Upper lobe of right lung (tissue), 1 donor: ENCODE measurements around the gene FGD3. TPM values are rescaled to one million over a fixed set of nuclear protein-coding genes. Genes with fewer than 3 reads are reported as not detected.

Experiments used
- ATAC-seq: fragments of 200-7000 bp; cut with Tn5 transposase; one replicate; pipeline ENCODE4 v1.9.1; 2020; ENCODE audit warnings: mild to moderate bottlenecking, moderate library complexity
- DNase-seq: peaks from one replicate; pipeline ENCODE4 v3.0.0-alpha.2; 2020
- H3K27ac ChIP-seq: fragments of 200-600 bp; one replicate; pipeline ENCODE4 v1.8.0; 2022
- H3K27me3 ChIP-seq: fragments of 200-600 bp; one replicate; pipeline ENCODE4 v1.8.0; 2022; ENCODE audit warnings: mild to moderate bottlenecking
- H3K36me3 ChIP-seq: fragments of 200-600 bp; one replicate; pipeline ENCODE4 v1.8.0; 2022
- H3K4me1 ChIP-seq: fragments of 200-600 bp; one replicate; pipeline ENCODE4 v1.8.0; 2022
- H3K4me3 ChIP-seq: fragments of 200-600 bp; one replicate; pipeline ENCODE4 v1.8.0; 2022; ENCODE audit warnings: mild to moderate bottlenecking
- H3K9me3 ChIP-seq: fragments of 200-600 bp; one replicate; pipeline ENCODE4 v1.8.0; 2022
- intact Hi-C: fragments of 100-400 bp; cut with DNase I; formaldehyde crosslinking; loops from one replicate; pipeline ENCODE4 v1.11.0; 2022
- total RNA-seq: library from RNA; stranded (reverse); fragmentation: NEBNext Ultra II Directional; extraction: Animal tissue kit (Norgen Biotek cat#: 25700); gene quantifications from one replicate; pipeline ENCODE4 v1.2.1, GENCODE V29; 2021
- TF ChIP-seq, protein P1 (sequence below): fragments of 200-600 bp; IDR thresholded peaks from one replicate; pipeline ENCODE4 v1.8.0; 2022; ENCODE audit warnings: antibody characterized with exemption
- donor health status: DM: no; HTN: yes; CAD: no; lungs with severe emphysema.

Gene FGD3
- total RNA-seq, 1 donor from 2014 or later = 21.6 TPM

DNA sequence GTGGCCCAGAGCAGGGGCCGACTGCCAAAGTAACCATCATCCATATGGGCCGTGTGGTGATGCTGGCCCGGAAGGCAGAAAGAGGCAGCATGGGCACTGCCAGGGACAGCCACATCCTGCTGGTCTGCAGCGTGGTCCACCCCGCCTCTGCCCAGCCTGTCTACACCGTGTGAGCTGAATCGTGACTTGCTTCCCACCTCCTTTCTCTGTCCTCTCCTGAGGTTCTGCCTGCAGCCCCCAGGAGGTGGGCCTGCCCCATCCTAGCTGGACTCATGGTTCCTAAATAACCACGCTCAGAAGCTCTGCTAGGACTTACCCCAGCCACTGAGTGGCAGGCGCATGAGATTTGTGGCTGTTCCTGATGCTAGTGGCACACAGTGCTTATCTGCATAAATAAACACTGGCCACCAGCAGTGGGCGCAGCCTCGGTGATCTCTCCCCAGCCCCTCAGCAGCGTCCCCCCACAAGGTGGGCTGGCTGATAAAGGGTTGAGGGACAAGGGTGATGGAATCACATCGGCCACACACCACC lies 88.6 kb downstream of the FGD3 start:
- ATAC-seq = no peak
- intact Hi-C loops = no loop called here
- Histone ChIP-seq H3K9me3 (no peaks in the 10 kb centered on the region), H3K27ac (no peak overlapping the region), H3K4me3 (no peak overlapping the region), H3K27me3 (no peaks in the 10 kb centered on the region), H3K36me3 (peaks cover 6% of the 10 kb centered on the region), H3K4me1 (peaks cover 4% of the 10 kb centered on the region)
- no peak for DNase-seq
- TF ChIP-seq, protein P1, sequence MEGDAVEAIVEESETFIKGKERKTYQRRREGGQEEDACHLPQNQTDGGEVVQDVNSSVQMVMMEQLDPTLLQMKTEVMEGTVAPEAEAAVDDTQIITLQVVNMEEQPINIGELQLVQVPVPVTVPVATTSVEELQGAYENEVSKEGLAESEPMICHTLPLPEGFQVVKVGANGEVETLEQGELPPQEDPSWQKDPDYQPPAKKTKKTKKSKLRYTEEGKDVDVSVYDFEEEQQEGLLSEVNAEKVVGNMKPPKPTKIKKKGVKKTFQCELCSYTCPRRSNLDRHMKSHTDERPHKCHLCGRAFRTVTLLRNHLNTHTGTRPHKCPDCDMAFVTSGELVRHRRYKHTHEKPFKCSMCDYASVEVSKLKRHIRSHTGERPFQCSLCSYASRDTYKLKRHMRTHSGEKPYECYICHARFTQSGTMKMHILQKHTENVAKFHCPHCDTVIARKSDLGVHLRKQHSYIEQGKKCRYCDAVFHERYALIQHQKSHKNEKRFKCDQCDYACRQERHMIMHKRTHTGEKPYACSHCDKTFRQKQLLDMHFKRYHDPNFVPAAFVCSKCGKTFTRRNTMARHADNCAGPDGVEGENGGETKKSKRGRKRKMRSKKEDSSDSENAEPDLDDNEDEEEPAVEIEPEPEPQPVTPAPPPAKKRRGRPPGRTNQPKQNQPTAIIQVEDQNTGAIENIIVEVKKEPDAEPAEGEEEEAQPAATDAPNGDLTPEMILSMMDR = no peak

- TF ChIP-seq, protein P1 = no peak
Observed at GRCh38 chr9:93036887-93037475, 89.7 kb downstream of the FGD3 start.

GRCh38 chr9:93037476-93037971 lies 90.2 kb downstream of the FGD3 start:
- H3K9me3 ChIP-seq = no peaks in the 10 kb centered on the region
- no peaks in the 10 kb centered on the region for H3K4me1 ChIP-seq
- ATAC-seq (peak; percentile 71), DNase-seq (no peak)
- intact Hi-C loops = no loop called here
- TF ChIP-seq, protein P1 = no peak
- H3K4me3 ChIP-seq = no peak overlapping the region
- no peaks in the 10 kb centered on the region for H3K36me3 ChIP-seq
- no peak overlapping the region for H3K27ac ChIP-seq
- no peaks in the 10 kb centered on the region for H3K27me3 ChIP-seq

More at GRCh38 chr9:93036887-93037475, 89.7 kb downstream of the FGD3 start:
- no peaks in the 10 kb centered on the region for H3K9me3 ChIP-seq
- no peak overlapping the region for H3K27ac ChIP-seq
- no peaks in the 10 kb centered on the region for H3K36me3 ChIP-seq
- no peak for ATAC-seq
- DNase-seq = no peak
- peaks cover 4% of the 10 kb centered on the region for H3K4me1 ChIP-seq
- intact Hi-C loops = no loop called here
- H3K27me3 ChIP-seq = no peaks in the 10 kb centered on the region
- H3K4me3 ChIP-seq = no peak overlapping the region

DNA sequence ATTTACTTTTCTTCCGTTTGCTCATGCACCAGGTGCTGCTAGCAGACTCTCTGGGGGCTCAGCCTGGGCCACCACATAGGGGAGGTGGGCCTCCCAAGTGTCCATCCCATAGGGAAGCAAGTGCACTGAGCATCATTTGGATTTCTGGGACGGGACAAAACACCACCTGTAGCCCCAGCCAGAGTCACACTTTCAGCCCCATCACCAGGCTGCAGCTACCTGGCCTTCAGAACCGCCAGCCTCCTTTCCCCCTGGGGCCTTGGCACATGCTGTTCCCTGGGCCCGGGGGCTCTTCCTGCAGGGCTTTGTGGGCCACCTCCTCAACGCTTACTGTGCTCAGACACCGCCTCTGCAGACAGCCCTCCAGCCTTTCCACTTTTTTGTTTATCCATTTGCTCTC lies 91.6 kb downstream of the FGD3 start:
- no peaks in the 10 kb centered on the region for H3K4me1 ChIP-seq
- no peaks in the 10 kb centered on the region for H3K27me3 ChIP-seq
- DNase-seq (no peak), ATAC-seq (no peak)
- TF ChIP-seq, protein P1 = no peak
- H3K9me3 ChIP-seq = no peaks in the 10 kb centered on the region
- intact Hi-C loops = no loop called here
- H3K27ac ChIP-seq = no peak overlapping the region
- no peak overlapping the region for H3K4me3 ChIP-seq
- H3K36me3 ChIP-seq = no peaks in the 10 kb centered on the region

- H3K9me3 ChIP-seq = no peaks in the 10 kb centered on the region
- no peak overlapping the region for H3K27ac ChIP-seq
- intact Hi-C loops = no loop called here
- ATAC-seq = no peak
- no peaks in the 10 kb centered on the region for H3K36me3 ChIP-seq
- H3K27me3 ChIP-seq = no peaks in the 10 kb centered on the region
- H3K4me3 ChIP-seq = no peak overlapping the region
- no peak for DNase-seq
- H3K4me1 ChIP-seq = no peaks in the 10 kb centered on the region
- TF ChIP-seq, protein P1 = no peak
Observed at GRCh38 chr9:93039456-93039855, 92.1 kb downstream of the FGD3 start.
